MCF 10A (cell line): Measurements from ENCODE around the gene CADPS. TPM values are rescaled to one million over a fixed set of nuclear protein-coding genes. Genes with fewer than 3 reads are reported as not detected.

ENCODE experiments used
- BruUV-seq: library from RNA; stranded (reverse); fragments of 400-500 nt; replicated peaks from 2 replicates; lab custom pipeline; 2021; lab: Mats Ljungman, UMichigan
- CTCF ChIA-PET: fragments of 300-600 bp; sonication (Branson Sonifier 250); formaldehyde crosslinking; extraction: SDS; loops from one replicate; lab custom pipeline; 2021; ENCODE audit warnings: antibody characterized with exemption, inconsistent platforms; lab: Yijun Ruan, JAX
- POLR2A ChIA-PET: fragments of 300-600, 350-650 bp; sonication (Branson Sonifier 250); formaldehyde crosslinking; extraction: SDS; loops from one replicate; lab custom pipeline; 2020; ENCODE audit warnings: antibody characterized with exemption, inconsistent platforms; lab: Yijun Ruan, JAX
- DNase-seq: peaks from one replicate; pipeline ENCODE4 v3.0.0-alpha.2; 2018; ENCODE audit not compliant: unreplicated experiment
- H3K27ac Mint-ChIP-seq: one replicate; pipeline ENCODE4 v1.8.0; 2022; ENCODE audit warnings: mild to moderate bottlenecking, low read depth, mixed read lengths; ENCODE audit not compliant: unreplicated experiment
- H3K27me3 Mint-ChIP-seq: one replicate; pipeline ENCODE4 v1.8.0; 2022; ENCODE audit warnings: mixed read lengths; ENCODE audit not compliant: insufficient read depth, unreplicated experiment
- H3K36me3 Mint-ChIP-seq: one replicate; pipeline ENCODE4 v1.8.0; 2022; ENCODE audit warnings: mild to moderate bottlenecking, moderate library complexity, mixed read lengths; ENCODE audit not compliant: insufficient read depth, unreplicated experiment
- H3K4me1 Mint-ChIP-seq: one replicate; pipeline ENCODE4 v1.8.0; 2022; ENCODE audit warnings: mixed read lengths; ENCODE audit not compliant: insufficient read depth, unreplicated experiment
- H3K4me3 Mint-ChIP-seq: one replicate; pipeline ENCODE4 v1.8.0; 2022; ENCODE audit warnings: mild to moderate bottlenecking, moderate library complexity, mixed read lengths; ENCODE audit not compliant: unreplicated experiment
- H3K9me3 Mint-ChIP-seq: one replicate; pipeline ENCODE4 v1.8.0; 2022; ENCODE audit warnings: mixed read lengths; ENCODE audit not compliant: unreplicated experiment
- intact Hi-C: fragments of 100-400 bp; cut with micrococcal nuclease; formaldehyde crosslinking; loops from 2 replicates; pipeline ENCODE4 v1.14.1; 2022
- total RNA-seq: library from RNA; stranded (reverse); gene quantifications from 2 replicates; pipeline ENCODE4 v1.2.3, GENCODE V29; 2022
- TF ChIP-seq, protein P1 (sequence below): fragments of 200-600 bp; IDR thresholded peaks from one replicate; pipeline ENCODE4 v1.8.0; 2022; ENCODE audit warnings: antibody characterized with exemption, mild to moderate bottlenecking; ENCODE audit not compliant: unreplicated experiment

The CADPS gene
- total RNA-seq, 1 experiment from 2014 or later = not detected

GRCh38 chr3:62727981-62728380 lies 147.2 kb downstream of the CADPS start:
- Mint-ChIP-seq H3K36me3 (no peaks in the 10 kb centered on the region), H3K4me3 (no peak overlapping the region), H3K4me1 (peaks cover 5% of the 10 kb centered on the region), H3K9me3 (no peaks in the 10 kb centered on the region), H3K27me3 (no peaks in the 10 kb centered on the region), H3K27ac (no peak overlapping the region)
- intact Hi-C loops = no loop called here
- CTCF ChIA-PET = interaction anchor here (1.7 kb wide), 1 partner anchor 28 kb away, joined by 3 read pairs; no protein-coding TSS in a partner anchor
- no TSS peak for BruUV-seq
- POLR2A ChIA-PET = no interaction called here
- TF ChIP-seq, protein P1, sequence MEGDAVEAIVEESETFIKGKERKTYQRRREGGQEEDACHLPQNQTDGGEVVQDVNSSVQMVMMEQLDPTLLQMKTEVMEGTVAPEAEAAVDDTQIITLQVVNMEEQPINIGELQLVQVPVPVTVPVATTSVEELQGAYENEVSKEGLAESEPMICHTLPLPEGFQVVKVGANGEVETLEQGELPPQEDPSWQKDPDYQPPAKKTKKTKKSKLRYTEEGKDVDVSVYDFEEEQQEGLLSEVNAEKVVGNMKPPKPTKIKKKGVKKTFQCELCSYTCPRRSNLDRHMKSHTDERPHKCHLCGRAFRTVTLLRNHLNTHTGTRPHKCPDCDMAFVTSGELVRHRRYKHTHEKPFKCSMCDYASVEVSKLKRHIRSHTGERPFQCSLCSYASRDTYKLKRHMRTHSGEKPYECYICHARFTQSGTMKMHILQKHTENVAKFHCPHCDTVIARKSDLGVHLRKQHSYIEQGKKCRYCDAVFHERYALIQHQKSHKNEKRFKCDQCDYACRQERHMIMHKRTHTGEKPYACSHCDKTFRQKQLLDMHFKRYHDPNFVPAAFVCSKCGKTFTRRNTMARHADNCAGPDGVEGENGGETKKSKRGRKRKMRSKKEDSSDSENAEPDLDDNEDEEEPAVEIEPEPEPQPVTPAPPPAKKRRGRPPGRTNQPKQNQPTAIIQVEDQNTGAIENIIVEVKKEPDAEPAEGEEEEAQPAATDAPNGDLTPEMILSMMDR = no peak
- DNase-seq = no peak

DNA sequence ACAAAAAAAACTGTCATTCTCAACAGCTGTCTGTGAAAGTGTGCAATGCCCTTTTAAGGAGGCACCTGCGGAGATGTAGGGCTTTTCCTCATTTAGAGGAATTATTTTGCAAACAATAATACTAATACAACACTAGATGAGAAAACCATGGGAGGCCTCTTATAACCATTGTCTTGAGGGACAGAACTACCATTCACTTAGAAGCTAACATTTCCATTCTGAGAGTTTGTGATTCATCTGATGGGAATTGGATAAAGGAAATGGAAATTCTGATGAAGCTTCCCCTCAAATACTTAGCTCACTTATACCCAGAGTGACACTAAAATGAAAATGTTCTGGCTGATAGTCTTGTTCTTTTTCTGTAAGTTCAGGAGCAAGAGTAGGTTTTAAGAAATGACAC lies 147.7 kb downstream of the CADPS start:
- TF ChIP-seq, protein P1 = no peak
- Mint-ChIP-seq H3K4me1 (peaks cover 5% of the 10 kb centered on the region), H3K36me3 (no peaks in the 10 kb centered on the region), H3K27me3 (no peaks in the 10 kb centered on the region), H3K27ac (no peak overlapping the region), H3K9me3 (no peaks in the 10 kb centered on the region), H3K4me3 (no peak overlapping the region)
- ChIA-PET CTCF (interaction anchor here (0.5 to 1.7 kb wide), 3 partner anchors 29 to 1873 kb away, joined by 3 read pairs; no protein-coding TSS in a partner anchor), POLR2A (no interaction called here)
- no peak for DNase-seq
- intact Hi-C loops = no loop called here
- BruUV-seq = no TSS peak

- no peaks in the 10 kb centered on the region for H3K9me3 Mint-ChIP-seq
- no peak overlapping the region for H3K27ac Mint-ChIP-seq
- no peaks in the 10 kb centered on the region for H3K36me3 Mint-ChIP-seq
- ChIA-PET CTCF (interaction anchor here (0.7 to 1.1 kb wide), 2 partner anchors 19 to 36 kb away, joined by 3 to 4 read pairs; no protein-coding TSS in a partner anchor), POLR2A (interaction anchor here (0.6 kb wide), 1 partner anchor 1252 kb away, joined by 3 read pairs; no protein-coding TSS in a partner anchor)
- no peak overlapping the region for H3K4me3 Mint-ChIP-seq
- DNase-seq = no peak
- intact Hi-C loops = no loop called here
- TF ChIP-seq, protein P1 = no peak
- H3K4me1 Mint-ChIP-seq = peaks cover 5% of the 10 kb centered on the region
- BruUV-seq = no TSS peak
- H3K27me3 Mint-ChIP-seq = no peaks in the 10 kb centered on the region
These were observed 150.7 kb downstream of the CADPS start for GRCh38 chr3:62724503-62724902.

DNA sequence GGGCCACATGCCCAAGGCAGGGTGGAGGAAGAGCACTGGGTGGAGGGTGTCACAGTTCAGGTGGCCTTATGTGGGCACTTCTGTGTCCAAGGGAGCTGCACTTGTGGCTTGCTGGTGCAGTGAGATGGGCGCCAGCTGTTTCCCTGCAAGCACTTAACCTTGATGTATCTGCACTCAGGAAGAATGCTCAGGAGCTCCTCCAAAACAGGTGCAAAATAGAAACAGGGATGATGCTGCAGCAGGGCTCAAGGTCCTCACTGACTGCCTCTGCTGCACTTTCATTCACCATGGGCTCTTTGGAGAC lies 151.3 kb downstream of the CADPS start:
- no peaks in the 10 kb centered on the region for H3K27me3 Mint-ChIP-seq
- peaks cover 11% of the 10 kb centered on the region for H3K4me1 Mint-ChIP-seq
- DNase-seq = no peak
- H3K27ac Mint-ChIP-seq = no peak overlapping the region
- ChIA-PET CTCF (interaction anchor here (0.6 to 1.3 kb wide), 3 partner anchors 35 to 1253 kb away, joined by 3 to 4 read pairs (median 3); no protein-coding TSS in a partner anchor), POLR2A (no interaction called here)
- H3K9me3 Mint-ChIP-seq = no peaks in the 10 kb centered on the region
- BruUV-seq = no TSS peak
- intact Hi-C loops = no loop called here
- H3K36me3 Mint-ChIP-seq = no peaks in the 10 kb centered on the region
- TF ChIP-seq, protein P1 = no peak
- H3K4me3 Mint-ChIP-seq = no peak overlapping the region
